Measurements from ENCODE around the gene GOLGA3. TPM values are rescaled to one million over a fixed set of nuclear protein-coding genes. Genes with fewer than 3 reads are reported as not detected.
A peak's percentile ranks its signal among the peaks of the same experiment; 100 is the strongest.

The GOLGA3 gene
- total RNA-seq, 1 donor from 2014 or later, result 50.6 TPM

DNA sequence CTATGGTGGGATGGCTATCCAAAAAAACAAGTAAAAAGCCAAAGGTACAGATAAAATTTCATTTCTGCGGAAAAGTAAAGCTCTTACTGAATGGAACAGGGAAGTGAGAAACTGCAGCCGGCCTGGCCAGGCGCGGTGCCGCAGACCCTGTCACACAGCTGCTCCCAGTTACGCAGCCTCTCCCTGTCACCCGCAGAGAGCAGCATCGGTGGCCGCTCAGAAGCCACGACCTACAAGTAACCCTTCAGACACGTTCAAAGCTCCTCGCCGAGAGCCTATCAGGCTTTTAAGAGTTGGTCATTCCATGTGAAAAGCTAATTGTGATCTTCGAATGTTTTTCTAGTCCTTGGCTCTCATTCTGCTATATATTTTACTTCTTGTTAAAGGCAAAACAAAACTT is 56.1 kb downstream of the GOLGA3 start:
- peaks cover 5% of the 10 kb centered on the region for H3K9me3 Mint-ChIP-seq (ENCODE audit: unreplicated experiment)
- TF ChIP-seq, protein P1, sequence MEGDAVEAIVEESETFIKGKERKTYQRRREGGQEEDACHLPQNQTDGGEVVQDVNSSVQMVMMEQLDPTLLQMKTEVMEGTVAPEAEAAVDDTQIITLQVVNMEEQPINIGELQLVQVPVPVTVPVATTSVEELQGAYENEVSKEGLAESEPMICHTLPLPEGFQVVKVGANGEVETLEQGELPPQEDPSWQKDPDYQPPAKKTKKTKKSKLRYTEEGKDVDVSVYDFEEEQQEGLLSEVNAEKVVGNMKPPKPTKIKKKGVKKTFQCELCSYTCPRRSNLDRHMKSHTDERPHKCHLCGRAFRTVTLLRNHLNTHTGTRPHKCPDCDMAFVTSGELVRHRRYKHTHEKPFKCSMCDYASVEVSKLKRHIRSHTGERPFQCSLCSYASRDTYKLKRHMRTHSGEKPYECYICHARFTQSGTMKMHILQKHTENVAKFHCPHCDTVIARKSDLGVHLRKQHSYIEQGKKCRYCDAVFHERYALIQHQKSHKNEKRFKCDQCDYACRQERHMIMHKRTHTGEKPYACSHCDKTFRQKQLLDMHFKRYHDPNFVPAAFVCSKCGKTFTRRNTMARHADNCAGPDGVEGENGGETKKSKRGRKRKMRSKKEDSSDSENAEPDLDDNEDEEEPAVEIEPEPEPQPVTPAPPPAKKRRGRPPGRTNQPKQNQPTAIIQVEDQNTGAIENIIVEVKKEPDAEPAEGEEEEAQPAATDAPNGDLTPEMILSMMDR (IDR thresholded peaks at IDR 0.05; ENCODE audit: partially characterized antibody, unreplicated experiment), result no peak
- no peak for DNase-seq
- no peaks in the 10 kb centered on the region for H3K27me3 Mint-ChIP-seq (ENCODE audit: unreplicated experiment)
- no peak overlapping the region for H3K4me3 Mint-ChIP-seq (ENCODE audit: unreplicated experiment)
- H3K36me3 Mint-ChIP-seq (ENCODE audit: unreplicated experiment), result no peaks in the 10 kb centered on the region
- no peak overlapping the region for H3K27ac Mint-ChIP-seq (ENCODE audit: unreplicated experiment)
- peaks cover 2% of the 10 kb centered on the region for H3K4me1 Mint-ChIP-seq (ENCODE audit: low read depth, unreplicated experiment)

DNA sequence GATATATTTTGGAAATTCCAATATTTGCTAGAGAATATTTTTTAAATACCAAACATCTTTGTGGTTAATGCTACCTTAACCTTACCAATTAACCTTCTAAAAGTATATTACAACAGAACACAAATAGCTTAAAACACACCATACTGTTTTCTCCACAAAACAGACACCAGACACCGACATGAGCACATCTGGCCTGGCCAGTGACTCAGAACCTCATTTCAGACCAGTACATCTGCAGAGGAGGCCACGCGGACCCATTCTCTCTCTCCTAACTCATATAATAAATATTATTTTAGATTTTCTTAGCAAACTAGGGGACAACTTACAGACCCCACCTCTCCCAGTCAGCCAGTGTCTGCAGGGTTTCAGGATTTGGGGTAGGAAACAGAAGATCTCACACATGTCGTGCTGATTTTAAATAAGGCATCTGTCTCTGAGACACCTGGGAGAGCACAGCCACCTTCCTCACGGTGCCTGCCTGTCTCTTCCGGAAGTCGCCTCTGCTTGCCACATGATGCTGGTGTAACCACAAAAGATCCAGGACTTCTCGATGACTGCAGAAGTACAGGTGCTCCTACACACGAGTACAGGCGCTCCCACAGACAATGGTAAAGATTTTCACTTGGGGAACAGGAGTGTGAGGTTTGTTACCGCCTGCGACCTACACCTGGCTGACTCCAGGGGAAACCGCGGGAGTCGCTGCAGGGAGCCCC is 57.4 kb downstream of the GOLGA3 start:
- Mint-ChIP-seq H3K27me3 (ENCODE audit: unreplicated experiment) (no peaks in the 10 kb centered on the region), H3K4me1 (ENCODE audit: low read depth, unreplicated experiment) (peaks cover 2% of the 10 kb centered on the region), H3K4me3 (ENCODE audit: unreplicated experiment) (no peak overlapping the region), H3K36me3 (ENCODE audit: unreplicated experiment) (no peaks in the 10 kb centered on the region), H3K27ac (ENCODE audit: unreplicated experiment) (no peak overlapping the region), H3K9me3 (ENCODE audit: unreplicated experiment) (peaks cover 5% of the 10 kb centered on the region)
- no peak for DNase-seq
- TF ChIP-seq, protein P1 (IDR thresholded peaks at IDR 0.05; ENCODE audit: partially characterized antibody, unreplicated experiment), result no peak

DNA sequence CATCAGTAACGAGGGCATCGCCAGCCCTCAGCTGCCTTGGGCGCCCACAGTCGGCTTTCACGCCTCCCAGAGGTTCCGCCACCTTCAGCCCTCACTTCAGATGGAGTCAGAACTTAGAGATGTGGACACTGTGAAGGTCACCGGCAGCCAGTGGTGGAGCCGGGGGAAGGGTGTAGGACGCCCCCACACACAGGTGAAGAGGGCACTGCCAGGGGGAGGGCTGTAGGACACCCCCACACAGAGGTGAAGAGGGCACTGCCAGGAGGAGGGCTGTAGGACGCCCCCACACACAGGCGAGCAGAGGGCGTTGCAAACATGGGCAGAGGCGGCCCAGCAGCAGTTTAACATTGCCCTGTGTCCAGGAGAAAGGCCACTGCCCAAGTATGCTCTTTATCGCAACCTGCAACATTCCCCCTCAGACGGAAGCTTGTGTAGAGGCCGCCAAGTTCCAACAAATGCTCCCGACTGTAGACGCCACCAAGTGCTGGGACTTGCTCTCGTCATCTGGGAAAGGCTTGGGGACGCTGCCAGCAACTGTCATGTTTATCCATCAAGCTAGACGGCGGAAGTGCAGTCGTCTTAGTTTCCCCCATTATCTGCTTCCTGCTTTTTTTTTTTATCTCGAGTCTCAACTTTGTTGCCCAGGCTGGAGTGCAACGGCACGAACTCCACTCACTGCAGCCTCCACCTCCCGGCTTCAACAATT is 62.1 kb downstream of the GOLGA3 start:
- no peaks in the 10 kb centered on the region for H3K36me3 Mint-ChIP-seq (ENCODE audit: unreplicated experiment)
- H3K27ac Mint-ChIP-seq (ENCODE audit: unreplicated experiment), result no peak overlapping the region
- peaks cover 6% of the 10 kb centered on the region for H3K9me3 Mint-ChIP-seq (ENCODE audit: unreplicated experiment)
- no peak for DNase-seq
- peaks cover 2% of the 10 kb centered on the region for H3K4me1 Mint-ChIP-seq (ENCODE audit: low read depth, unreplicated experiment)
- TF ChIP-seq, protein P1 (IDR thresholded peaks at IDR 0.05; ENCODE audit: partially characterized antibody, unreplicated experiment), result no peak
- H3K27me3 Mint-ChIP-seq (ENCODE audit: unreplicated experiment), result peaks cover 2% of the 10 kb centered on the region
- no peak overlapping the region for H3K4me3 Mint-ChIP-seq (ENCODE audit: unreplicated experiment)

DNA sequence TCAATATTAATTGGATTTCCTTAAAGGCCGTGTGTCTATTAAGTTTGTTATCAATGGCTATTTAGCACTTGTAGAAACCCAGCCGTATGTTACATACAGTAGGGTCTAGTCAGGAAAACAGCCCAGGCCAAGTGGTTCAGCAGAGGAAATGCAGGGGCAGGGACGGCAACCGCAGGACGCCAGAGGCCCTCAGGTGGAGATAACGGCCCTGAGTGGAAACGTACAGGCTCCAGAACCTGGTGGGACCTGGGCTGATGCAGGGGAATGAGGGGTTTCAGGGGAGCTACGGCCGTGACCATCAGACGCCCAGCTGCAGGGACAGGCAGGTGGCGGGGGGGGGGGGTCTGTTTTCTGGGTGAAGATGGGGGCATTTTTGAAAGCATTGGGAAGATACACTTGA is 63.3 kb downstream of the GOLGA3 start:
- Mint-ChIP-seq H3K4me3 (ENCODE audit: unreplicated experiment) (no peak overlapping the region), H3K4me1 (ENCODE audit: low read depth, unreplicated experiment) (peaks cover 7% of the 10 kb centered on the region), H3K9me3 (ENCODE audit: unreplicated experiment) (peaks cover 10% of the 10 kb centered on the region), H3K27ac (ENCODE audit: unreplicated experiment) (no peak overlapping the region), H3K27me3 (ENCODE audit: unreplicated experiment) (peaks cover 5% of the 10 kb centered on the region), H3K36me3 (ENCODE audit: unreplicated experiment) (no peaks in the 10 kb centered on the region)
- no peak for DNase-seq
- TF ChIP-seq, protein P1 (IDR thresholded peaks at IDR 0.05; ENCODE audit: partially characterized antibody, unreplicated experiment), result no peak

DNA sequence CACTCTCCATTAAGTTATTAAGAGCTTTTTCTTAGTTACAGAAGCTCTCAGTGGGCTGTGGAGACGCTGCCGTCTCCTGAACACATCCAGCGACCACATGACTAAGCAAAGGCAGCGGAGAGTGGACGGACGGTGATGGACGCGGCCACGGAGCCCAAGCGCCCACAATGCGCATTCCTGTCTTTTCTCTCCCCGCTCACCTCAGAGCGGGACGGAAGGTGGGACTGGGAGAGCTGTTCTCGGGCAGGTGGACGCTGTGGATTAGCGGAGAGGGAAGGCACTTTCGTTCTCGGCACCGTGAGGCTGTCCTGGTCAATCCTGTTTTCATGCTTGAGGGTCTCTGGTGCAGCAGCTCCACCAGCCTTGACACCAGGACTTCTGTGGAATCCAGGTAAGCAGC is 64.4 kb downstream of the GOLGA3 start:
- H3K9me3 Mint-ChIP-seq (ENCODE audit: unreplicated experiment), result peaks cover 13% of the 10 kb centered on the region
- peak overlapping the region; percentile 70 for H3K27ac Mint-ChIP-seq (ENCODE audit: unreplicated experiment)
- TF ChIP-seq, protein P1 (IDR thresholded peaks at IDR 0.05; ENCODE audit: partially characterized antibody, unreplicated experiment), result no peak
- no peak overlapping the region for H3K4me3 Mint-ChIP-seq (ENCODE audit: unreplicated experiment)
- no peak for DNase-seq
- peaks cover 12% of the 10 kb centered on the region for H3K4me1 Mint-ChIP-seq (ENCODE audit: low read depth, unreplicated experiment)
- no peaks in the 10 kb centered on the region for H3K36me3 Mint-ChIP-seq (ENCODE audit: unreplicated experiment)
- H3K27me3 Mint-ChIP-seq (ENCODE audit: unreplicated experiment), result peaks cover 5% of the 10 kb centered on the region

Data from glutamatergic neuron (in vitro differentiated cells).